Measurements from ENCODE around the gene ANO1.

DNA sequence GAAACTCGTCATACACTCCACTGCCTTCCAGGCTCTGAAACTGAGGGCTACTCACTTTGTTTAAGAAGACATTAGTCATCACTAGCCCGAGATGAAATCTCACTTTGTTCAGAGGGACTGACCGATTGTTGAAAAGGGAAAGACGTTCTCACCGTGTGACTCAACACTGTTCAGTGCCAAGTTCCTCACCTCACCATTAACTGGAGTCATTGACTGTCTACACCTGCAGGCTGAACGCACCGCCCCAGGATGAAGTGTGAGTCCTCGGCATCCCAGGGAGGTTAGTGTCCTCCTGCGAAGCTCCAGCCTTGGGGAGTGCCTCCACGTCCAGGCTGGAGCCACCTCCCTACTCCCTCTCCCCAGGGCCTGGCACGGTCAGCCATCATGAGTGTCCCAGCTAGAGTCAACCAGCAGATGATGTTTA lies 155.4 kb downstream of the ANO1 start:
- TF ChIP-seq CTCF (IDR thresholded peaks at IDR 0.05), result no peak
- peak; percentile 81 for TF ChIP-seq NFIC (IDR thresholded peaks at IDR 0.05; ENCODE audit: borderline replicate concordance)
- no peak for TF ChIP-seq TAF1 (IDR thresholded peaks at IDR 0.05; ENCODE audit: borderline replicate concordance, low read depth, low read length)
- TF ChIP-seq TEAD4 (IDR thresholded peaks at IDR 0.05; ENCODE audit: borderline replicate concordance, insufficient read depth), result no peak
- no peak for TF ChIP-seq REST (IDR thresholded peaks at IDR 0.05; ENCODE audit: low read depth, low read length)
- no peak for TF ChIP-seq POLR2AphosphoS5 (IDR thresholded peaks at IDR 0.05; ENCODE audit: low read depth, low read length)
- TF ChIP-seq, protein P1, sequence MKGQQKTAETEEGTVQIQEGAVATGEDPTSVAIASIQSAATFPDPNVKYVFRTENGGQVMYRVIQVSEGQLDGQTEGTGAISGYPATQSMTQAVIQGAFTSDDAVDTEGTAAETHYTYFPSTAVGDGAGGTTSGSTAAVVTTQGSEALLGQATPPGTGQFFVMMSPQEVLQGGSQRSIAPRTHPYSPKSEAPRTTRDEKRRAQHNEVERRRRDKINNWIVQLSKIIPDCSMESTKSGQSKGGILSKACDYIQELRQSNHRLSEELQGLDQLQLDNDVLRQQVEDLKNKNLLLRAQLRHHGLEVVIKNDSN (IDR thresholded peaks at IDR 0.05; ENCODE audit: borderline replicate concordance, low read depth), result no peak
